Astrocyte of the spinal cord (primary cell): ENCODE data around the gene SLC35D3.
"Not testable (repeated sequence)": the region's sequence is repeated elsewhere in the genome, so short reads cannot be mapped to it uniquely, and the experiment has no call there.

Source experiments
- DNase-seq: peaks from one replicate; pipeline ENCODE4 v3.0.0; 2011; ENCODE audit warnings: low read depth, low spot score
- H3K4me3 ChIP-seq: 2 replicates; pipeline ENCODE4 v1.5.1; 2011; ENCODE audit warnings: low read depth, mild to moderate bottlenecking, low read length, moderate library complexity
- in situ Hi-C: cut with HindIII; loops from 2 replicates; pipeline ENCODE4 v1.10.0; 2017; ENCODE audit warnings: low sequenced_read_pairs
- TF ChIP-seq, protein P1 (sequence below): IDR thresholded peaks from 2 replicates; pipeline ENCODE4 v1.5.1; 2012; ENCODE audit warnings: low read depth, mild to moderate bottlenecking, low read length, inconsistent platforms

Gene SLC35D3

GRCh38 chr6:136932599-136932998 is 10.5 kb downstream of the SLC35D3 start:
- DNase-seq, result no peak
- TF ChIP-seq, protein P1, sequence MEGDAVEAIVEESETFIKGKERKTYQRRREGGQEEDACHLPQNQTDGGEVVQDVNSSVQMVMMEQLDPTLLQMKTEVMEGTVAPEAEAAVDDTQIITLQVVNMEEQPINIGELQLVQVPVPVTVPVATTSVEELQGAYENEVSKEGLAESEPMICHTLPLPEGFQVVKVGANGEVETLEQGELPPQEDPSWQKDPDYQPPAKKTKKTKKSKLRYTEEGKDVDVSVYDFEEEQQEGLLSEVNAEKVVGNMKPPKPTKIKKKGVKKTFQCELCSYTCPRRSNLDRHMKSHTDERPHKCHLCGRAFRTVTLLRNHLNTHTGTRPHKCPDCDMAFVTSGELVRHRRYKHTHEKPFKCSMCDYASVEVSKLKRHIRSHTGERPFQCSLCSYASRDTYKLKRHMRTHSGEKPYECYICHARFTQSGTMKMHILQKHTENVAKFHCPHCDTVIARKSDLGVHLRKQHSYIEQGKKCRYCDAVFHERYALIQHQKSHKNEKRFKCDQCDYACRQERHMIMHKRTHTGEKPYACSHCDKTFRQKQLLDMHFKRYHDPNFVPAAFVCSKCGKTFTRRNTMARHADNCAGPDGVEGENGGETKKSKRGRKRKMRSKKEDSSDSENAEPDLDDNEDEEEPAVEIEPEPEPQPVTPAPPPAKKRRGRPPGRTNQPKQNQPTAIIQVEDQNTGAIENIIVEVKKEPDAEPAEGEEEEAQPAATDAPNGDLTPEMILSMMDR, result no peak
- in situ Hi-C loops, result no loop called here
- no peak overlapping the region for H3K4me3 ChIP-seq

DNA sequence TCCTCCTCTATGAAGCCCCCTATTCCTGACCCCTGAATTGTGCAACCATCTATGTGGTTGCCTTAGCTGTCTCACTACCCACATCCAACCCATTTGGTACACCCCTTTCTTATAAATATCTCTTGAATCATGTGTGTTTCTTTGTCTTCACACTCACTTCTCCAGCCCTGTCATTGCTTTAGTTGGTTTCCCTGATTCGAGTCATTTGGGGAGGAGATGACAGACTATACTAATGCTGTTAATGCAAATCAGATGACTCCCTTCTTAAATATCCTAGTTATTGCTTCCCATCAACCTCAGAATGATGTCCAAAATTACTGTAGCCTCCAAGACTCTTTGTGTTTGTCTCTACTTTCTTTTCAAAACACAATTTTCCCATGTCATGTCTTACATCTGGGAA is 23.0 kb downstream of the SLC35D3 start:
- no peak overlapping the region for H3K4me3 ChIP-seq
- TF ChIP-seq, protein P1, result no peak
- no peak for DNase-seq
- in situ Hi-C loops, result no loop called here

DNA sequence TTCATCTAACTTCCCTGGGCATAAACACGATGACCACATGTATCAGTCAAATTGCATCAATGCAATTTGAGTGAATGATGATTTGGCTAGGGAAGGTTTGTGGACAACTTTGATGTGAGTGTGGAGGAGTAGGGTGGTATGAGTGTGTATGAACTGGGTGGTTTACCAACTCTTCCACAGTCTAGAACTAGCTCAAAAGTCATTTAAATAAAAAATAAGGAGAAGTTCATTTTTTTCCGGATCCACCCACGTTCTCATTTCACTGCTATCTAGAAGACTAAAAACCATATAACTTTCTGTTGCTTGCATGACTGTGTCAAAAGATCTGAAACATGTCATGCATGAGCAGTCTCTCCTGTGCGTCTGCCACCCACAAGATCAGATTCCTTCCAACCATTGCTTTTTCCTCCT is 23.6 kb downstream of the SLC35D3 start:
- TF ChIP-seq, protein P1, result no peak
- in situ Hi-C loops, result no loop called here
- no peak overlapping the region for H3K4me3 ChIP-seq
- no peak for DNase-seq

GRCh38 chr6:136947037-136947436 is 24.9 kb downstream of the SLC35D3 start:
- TF ChIP-seq, protein P1, result no peak
- in situ Hi-C loops, result no loop called here
- no peak for DNase-seq
- H3K4me3 ChIP-seq, result no peak overlapping the region

- DNase-seq, H3K4me3 ChIP-seq, in situ Hi-C loops: not testable (repeated sequence)
Observed at GRCh38 chr6:136949957-136950356, 27.9 kb downstream of the SLC35D3 start.

DNA sequence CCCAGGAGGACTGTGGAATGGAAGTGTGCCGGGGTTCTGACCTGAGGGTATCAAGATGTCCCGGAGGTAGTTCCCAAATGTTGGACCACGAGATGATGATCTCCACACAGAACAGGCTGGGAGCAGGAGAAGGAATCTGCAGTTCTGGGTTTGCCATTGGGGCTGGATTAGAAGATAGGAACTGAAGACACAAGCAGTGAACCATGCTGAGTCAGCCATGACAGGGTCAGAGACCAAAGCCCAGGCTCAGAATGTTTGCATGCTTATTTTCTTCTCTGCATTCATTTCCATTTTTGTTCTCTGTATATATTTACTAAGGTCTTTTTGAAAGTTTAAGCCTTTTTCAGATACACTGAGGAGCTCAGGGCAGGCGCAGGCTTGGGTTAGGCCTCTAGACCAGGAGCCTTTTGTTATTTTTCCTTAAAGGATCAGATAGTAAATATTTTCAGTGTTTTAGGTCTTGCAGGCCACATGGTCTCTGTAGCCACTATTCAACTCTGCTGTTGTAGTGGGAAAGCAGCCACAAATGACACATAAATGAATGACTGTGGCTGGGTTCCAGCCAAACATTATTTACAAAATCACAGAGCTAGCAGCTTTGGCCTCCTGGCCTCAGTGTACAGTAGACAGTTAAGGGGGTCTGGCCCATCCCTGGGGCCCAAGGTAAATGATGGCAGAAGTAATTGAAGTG is 28.5 kb downstream of the SLC35D3 start:
- in situ Hi-C loops, result no loop called here
- DNase-seq, result no peak
- H3K4me3 ChIP-seq, result no peak overlapping the region
- TF ChIP-seq, protein P1, result no peak

- no peak overlapping the region for H3K4me3 ChIP-seq
- in situ Hi-C loops, result no loop called here
- TF ChIP-seq, protein P1, result no peak
- DNase-seq, result no peak
Observed at GRCh38 chr6:136952714-136953260, 30.7 kb downstream of the SLC35D3 start.
